Endothelial cell of umbilical vein (primary cell): ENCODE data around the gene DYNC2LI1. TPM values are rescaled to one million over a fixed set of nuclear protein-coding genes. Genes with fewer than 3 reads are reported as not detected.

Experiments used
- BruUV-seq: library from RNA; stranded (reverse); fragments of 400-500 nt; replicated peaks from 2 replicates; lab custom pipeline; 2021; lab: Mats Ljungman, UMichigan
- CTCF ChIA-PET: fragments of 300-600, 350-600 bp; sonication (Branson Sonifier 250); formaldehyde crosslinking; loops from one replicate; lab custom pipeline; 2021; ENCODE audit warnings: antibody characterized with exemption, inconsistent platforms; lab: Charles Lee
- POLR2A ChIA-PET: fragments of 300-600, 350-600 bp; sonication (Branson Sonifier 250); formaldehyde crosslinking; loops from one replicate; lab custom pipeline; 2021; ENCODE audit warnings: antibody characterized with exemption, inconsistent platforms; lab: Charles Lee
- DNase-seq: peaks from one replicate; pipeline ENCODE4 v3.0.0-alpha.2; 2011; ENCODE audit warnings: low read depth, low spot score
- FAIRE-seq: peaks from 2 replicates; lab custom pipeline; 2011; peaks lifted over from hg19 to GRCh38; lab: Jason Lieb, UNC
- H2AFZ ChIP-seq: 2 replicates; pipeline ENCODE4 v1.6.0; 2012; ENCODE audit warnings: low read depth, low read length, control low read depth, inconsistent platforms
- H3K27ac ChIP-seq: 2 replicates; pipeline ENCODE4 v1.5.1; 2011; ENCODE audit warnings: low read depth, mild to moderate bottlenecking, control low read depth, low read length, moderate library complexity; ENCODE audit not compliant: insufficient read depth
- H3K27me3 ChIP-seq, 2 experiments: 2 replicates each; pipeline versions ENCODE4 v1.6.0 to v1.6.1; 2011; ENCODE audit warnings: low read length in 2 of 2, mixed read lengths in 1 of 2; ENCODE audit not compliant: control insufficient read depth in 2 of 2, insufficient read depth in 2 of 2
- H3K36me3 ChIP-seq, 2 experiments: 2 replicates in 1 of 2; 3 replicates in 1 of 2; pipeline ENCODE4 v1.5.1; 2011; ENCODE audit warnings: low read length in 2 of 2, mild to moderate bottlenecking in 1 of 2, moderate library complexity in 1 of 2; ENCODE audit not compliant: control insufficient read depth in 2 of 2, insufficient read depth in 2 of 2; ENCODE audit errors: extremely low read depth in 1 of 2
- H3K4me1 ChIP-seq: 3 replicates; pipeline ENCODE4 v1.5.1; 2011; ENCODE audit warnings: mild to moderate bottlenecking, low read length; ENCODE audit not compliant: control insufficient read depth, insufficient read depth; ENCODE audit errors: extremely low read depth
- H3K4me2 ChIP-seq: 2 replicates; pipeline ENCODE4 v1.6.1; 2011; ENCODE audit warnings: low read length, control low read depth, mixed read lengths; ENCODE audit not compliant: insufficient read depth
- H3K4me3 ChIP-seq, 3 experiments: fragments of 200-600 bp in 1 of 3; sonication (generic), shearing (Covaris generic) in 1 of 3; replicated peaks in 1 of 3; 2 replicates each; pipeline ENCODE4 v1.5.1; 2011 to 2016; ENCODE audit warnings: control low read depth in 3 of 3, low read length in 3 of 3, mild to moderate bottlenecking in 2 of 3, inconsistent platforms in 1 of 3, low read depth in 1 of 3, moderate library complexity in 1 of 3; ENCODE audit not compliant: insufficient read depth in 1 of 3
- H3K79me2 ChIP-seq: 2 replicates; pipeline ENCODE4 v1.6.0; 2012; ENCODE audit warnings: low read length, inconsistent platforms; ENCODE audit not compliant: control insufficient read depth, insufficient read depth
- H3K9ac ChIP-seq: replicated peaks from 2 replicates; pipeline ENCODE3; 2011; ENCODE audit warnings: low read length, control low read depth; ENCODE audit not compliant: insufficient read depth; ENCODE audit errors: extremely low read depth
- H3K9me1 ChIP-seq: replicated peaks from 3 replicates; pipeline ENCODE4 v1.6.0; 2011; ENCODE audit warnings: mild to moderate bottlenecking, low read length; ENCODE audit not compliant: control insufficient read depth, insufficient read depth; ENCODE audit errors: extremely low read depth
- H3K9me3 ChIP-seq: replicated peaks from 2 replicates; pipeline ENCODE4 v1.5.1; 2012; ENCODE audit warnings: low read length, inconsistent platforms; ENCODE audit not compliant: control insufficient read depth, insufficient read depth
- H4K20me1 ChIP-seq: replicated peaks from 2 replicates; pipeline ENCODE3; 2011; ENCODE audit warnings: mild to moderate bottlenecking, low read length; ENCODE audit not compliant: control insufficient read depth, insufficient read depth; ENCODE audit errors: extremely low read depth
- EZH2 ChIP-seq: IDR thresholded peaks from 2 replicates; pipeline ENCODE4 v1.6.1; 2012; ENCODE audit warnings: borderline replicate concordance, low read depth, mild to moderate bottlenecking, moderate library complexity, low read length, inconsistent platforms; ENCODE audit not compliant: severe bottlenecking
- FOS ChIP-seq: IDR thresholded peaks from 2 replicates; pipeline ENCODE4 v1.6.1; 2011; ENCODE audit warnings: mild to moderate bottlenecking, low read length, moderate library complexity, borderline replicate concordance; ENCODE audit not compliant: insufficient read depth
- GATA2 ChIP-seq: IDR thresholded peaks from 2 replicates; pipeline ENCODE4 v1.7.0; 2011; ENCODE audit warnings: low read depth, mild to moderate bottlenecking, moderate library complexity, mixed read lengths, low read length; ENCODE audit not compliant: insufficient read length, insufficient read depth
- JUN ChIP-seq: IDR thresholded peaks from 2 replicates; pipeline ENCODE4 v1.6.1; 2011; ENCODE audit warnings: borderline replicate concordance, low read depth; ENCODE audit not compliant: insufficient read length, insufficient read depth
- MYC ChIP-seq: IDR thresholded peaks from one replicate; pipeline ENCODE4 v1.6.1; 2011; ENCODE audit warnings: mild to moderate bottlenecking, low read depth, low read length
- POLR2A ChIP-seq: IDR thresholded peaks from 2 replicates; pipeline ENCODE4 v1.6.1; 2012; ENCODE audit warnings: low read depth, mild to moderate bottlenecking, control low read depth, low read length
- POLR2AphosphoS5 ChIP-seq: IDR thresholded peaks from 2 replicates; pipeline ENCODE4 v1.6.1; 2012; ENCODE audit warnings: low read depth, mild to moderate bottlenecking, control low read depth, low read length, moderate library complexity; ENCODE audit not compliant: insufficient read depth
- dilution Hi-C: fragments of 300-500 bp; cut with MboI; formaldehyde crosslinking; loops from one replicate; pipeline ENCODE4 v1.15.0; 2019; ENCODE audit warnings: low sequenced_read_pairs; ENCODE audit not compliant: extremely low pct_ligation_motif_present
- intact Hi-C: fragments of 100-400 bp; cut with micrococcal nuclease; formaldehyde crosslinking; loops from one replicate; pipeline ENCODE4 v1.10.0; 2022
- polyA plus RNA-seq, 4 experiments: library from polyadenylated mRNA; depleted of rRNA in 3 of 4; stranded (reverse) in 3 of 4; unstranded in 1 of 4; fragments of >200 nt; gene quantifications; 2 replicates each; pipeline versions ENCODE4 v1.2.1 to v1.2.3, GENCODE V29; 2011 to 2012; ENCODE audit warnings: missing spikeins in 1 of 4
- total RNA-seq: library from RNA; stranded (reverse); gene quantifications from 2 replicates; pipeline ENCODE4 v1.2.3, GENCODE V29; 2021
- TF ChIP-seq, protein P1 (sequence below): IDR thresholded peaks from 2 replicates; pipeline ENCODE4 v1.6.1; 2011; ENCODE audit not compliant: insufficient read depth, insufficient read length
- TF ChIP-seq, protein P2 (sequence below), 2 donors: IDR thresholded peaks; 1 replicate in 1 of 2; 2 replicates in 1 of 2; pipeline ENCODE4 v1.5.1; 2011; ENCODE audit warnings: low read length in 2 of 2, mild to moderate bottlenecking in 2 of 2, moderate library complexity in 2 of 2, control low read depth in 1 of 2, inconsistent platforms in 1 of 2, low read depth in 1 of 2; ENCODE audit not compliant: insufficient read depth in 1 of 2; ENCODE audit errors: extremely low read depth in 1 of 2

The DYNC2LI1 gene
- total and polyA plus RNA-seq, 2 donors (not counting 3 experiments of a cell fraction or from before 2014, with no cell fraction given): 4.2 to 8.7 TPM

DNA sequence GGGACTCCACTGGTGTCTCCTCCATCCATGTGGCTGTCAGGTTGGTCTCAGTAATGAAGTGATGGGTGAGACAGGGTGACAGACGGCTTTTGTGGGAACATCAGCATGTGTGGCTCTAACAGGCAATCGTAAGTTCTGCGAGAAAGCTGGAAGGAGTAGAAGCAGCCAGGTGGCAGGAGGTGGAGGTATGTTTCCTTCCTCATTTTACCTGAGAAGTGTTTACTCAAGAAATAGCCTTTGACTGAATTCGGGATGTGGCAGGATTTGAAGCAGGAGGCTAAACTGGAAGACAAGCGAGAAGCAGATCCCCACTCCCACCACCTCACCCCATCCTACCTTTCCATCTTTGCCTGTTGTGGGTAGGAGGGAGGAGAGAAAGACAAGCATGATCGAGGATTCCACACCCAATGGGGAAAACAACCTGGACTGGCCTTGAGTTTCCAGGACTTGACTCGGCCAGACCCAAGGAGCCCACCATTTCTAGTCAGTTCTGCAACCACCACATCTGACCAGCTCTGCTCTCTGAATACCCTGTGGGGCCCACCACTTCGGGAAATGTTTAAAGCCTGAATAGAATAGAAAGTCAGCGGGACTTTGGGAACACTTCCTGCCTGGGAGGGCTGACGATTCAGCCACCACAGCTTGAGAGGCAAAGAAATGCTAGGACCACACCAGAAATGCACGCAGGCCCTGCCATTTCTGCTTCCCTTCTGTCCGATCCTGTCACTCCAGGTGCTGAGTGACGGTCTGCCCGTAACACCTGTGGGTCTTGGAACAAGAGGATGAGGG lies 66.1 kb downstream of the DYNC2LI1 start:
- no TSS peak for BruUV-seq
- intact Hi-C loops (no loop called here), dilution Hi-C loops (no loop called here)
- CTCF ChIA-PET: no interaction called here
- no peaks in the 10 kb centered on the region for H3K4me1 ChIP-seq
- POLR2A ChIA-PET: no interaction called here
- H4K20me1 ChIP-seq: no peaks in the 10 kb centered on the region
- H3K27me3 ChIP-seq: peaks cover 3 to 4% of the 10 kb centered on the region in 2 experiments
- no peak overlapping the region for H3K9ac ChIP-seq
- no peak overlapping the region for H3K27ac ChIP-seq
- DNase-seq (no peak), FAIRE-seq (no peak)
- H3K9me3 ChIP-seq: no peaks in the 10 kb centered on the region
- H3K4me2 ChIP-seq: no peak overlapping the region
- H3K4me3 ChIP-seq: no peak overlapping the region
- H2AFZ ChIP-seq: no peak overlapping the region
- H3K9me1 ChIP-seq: no peaks in the 10 kb centered on the region
- H3K36me3 ChIP-seq: no peaks in the 10 kb centered on the region
- H3K79me2 ChIP-seq: no peaks in the 10 kb centered on the region
- TF ChIP-seq JUN: no peak

DNA sequence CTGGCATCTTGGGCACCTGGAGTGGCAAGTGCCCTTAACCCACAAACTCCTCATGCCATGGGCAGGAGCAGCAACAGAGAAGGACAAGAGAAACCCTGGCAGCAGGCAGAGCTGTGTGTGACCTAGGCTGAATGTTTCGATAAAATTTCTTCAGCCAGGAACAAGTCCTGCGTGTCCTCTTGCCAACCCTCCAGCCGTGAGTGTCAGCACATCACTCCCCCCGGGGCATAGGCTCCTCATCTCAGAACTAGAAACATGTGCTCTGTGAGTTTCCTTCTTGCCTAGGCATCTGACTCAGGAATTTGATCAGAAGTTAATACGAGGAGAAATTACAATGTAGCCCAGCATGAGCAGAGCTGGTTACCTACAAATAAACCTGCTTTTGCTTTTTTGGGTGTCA lies 67.1 kb downstream of the DYNC2LI1 start:
- Histone ChIP-seq H3K4me2 (no peak overlapping the region), H3K9me3 (no peaks in the 10 kb centered on the region), H2AFZ (no peak overlapping the region), H3K36me3 (no peaks in the 10 kb centered on the region), H3K27ac (no peak overlapping the region), H3K4me1 (no peaks in the 10 kb centered on the region), H3K79me2 (no peaks in the 10 kb centered on the region), H3K27me3 (peaks cover 4 to 5% of the 10 kb centered on the region in 2 experiments), H3K4me3 (no peak overlapping the region), H4K20me1 (no peaks in the 10 kb centered on the region), H3K9ac (no peak overlapping the region), H3K9me1 (no peaks in the 10 kb centered on the region)
- intact Hi-C loops (no loop called here), dilution Hi-C loops (no loop called here)
- CTCF ChIA-PET: interaction anchor here (1.0 kb wide), 1 partner anchor 9 kb away, joined by 3 read pairs; no protein-coding TSS in a partner anchor
- FAIRE-seq (no peak), DNase-seq (no peak)
- POLR2A ChIA-PET: no interaction called here
- TF ChIP-seq MYC: no peak
- no peak for TF ChIP-seq GATA2
- TF ChIP-seq POLR2A: no peak
- TF ChIP-seq, protein P1, sequence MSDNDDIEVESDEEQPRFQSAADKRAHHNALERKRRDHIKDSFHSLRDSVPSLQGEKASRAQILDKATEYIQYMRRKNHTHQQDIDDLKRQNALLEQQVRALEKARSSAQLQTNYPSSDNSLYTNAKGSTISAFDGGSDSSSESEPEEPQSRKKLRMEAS: no peak
- TF ChIP-seq JUN: no peak
- TF ChIP-seq, protein P2, sequence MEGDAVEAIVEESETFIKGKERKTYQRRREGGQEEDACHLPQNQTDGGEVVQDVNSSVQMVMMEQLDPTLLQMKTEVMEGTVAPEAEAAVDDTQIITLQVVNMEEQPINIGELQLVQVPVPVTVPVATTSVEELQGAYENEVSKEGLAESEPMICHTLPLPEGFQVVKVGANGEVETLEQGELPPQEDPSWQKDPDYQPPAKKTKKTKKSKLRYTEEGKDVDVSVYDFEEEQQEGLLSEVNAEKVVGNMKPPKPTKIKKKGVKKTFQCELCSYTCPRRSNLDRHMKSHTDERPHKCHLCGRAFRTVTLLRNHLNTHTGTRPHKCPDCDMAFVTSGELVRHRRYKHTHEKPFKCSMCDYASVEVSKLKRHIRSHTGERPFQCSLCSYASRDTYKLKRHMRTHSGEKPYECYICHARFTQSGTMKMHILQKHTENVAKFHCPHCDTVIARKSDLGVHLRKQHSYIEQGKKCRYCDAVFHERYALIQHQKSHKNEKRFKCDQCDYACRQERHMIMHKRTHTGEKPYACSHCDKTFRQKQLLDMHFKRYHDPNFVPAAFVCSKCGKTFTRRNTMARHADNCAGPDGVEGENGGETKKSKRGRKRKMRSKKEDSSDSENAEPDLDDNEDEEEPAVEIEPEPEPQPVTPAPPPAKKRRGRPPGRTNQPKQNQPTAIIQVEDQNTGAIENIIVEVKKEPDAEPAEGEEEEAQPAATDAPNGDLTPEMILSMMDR (IDR thresholded peaks at IDR 0.05; ENCODE audit: extremely low read depth in 1 of 2, insufficient read depth in 1 of 2, low read depth in 1 of 2, low read length in 2 of 2): no peak
- no peak for TF ChIP-seq EZH2
- TF ChIP-seq FOS: no peak
- TF ChIP-seq POLR2AphosphoS5: no peak
- BruUV-seq: no TSS peak
